Activated CD8-positive, alpha-beta memory T cell treated with anti-CD3 and anti-CD28 coated beads for 48 hours (primary cell): Measurements from ENCODE around the gene SRL.
"Not testable (repeated sequence)": the region's sequence is repeated elsewhere in the genome, so short reads cannot be mapped to it uniquely, and the experiment has no call there.

Experiments used
- DNase-seq, 3 experiments: peaks; one replicate each; pipeline ENCODE4 v3.0.0-alpha.2; 2020; ENCODE audit warnings: low read depth in 2 of 3, low spot score in 2 of 3

SRL gene

GRCh38 chr16:4227040-4227332 is 14.9 kb downstream of the SRL start:
- DNase-seq, result no peak

- DNase-seq, result no peak
These were observed 15.4 kb downstream of the SRL start for GRCh38 chr16:4226251-4227039.

GRCh38 chr16:4225075-4225474 is 16.8 kb downstream of the SRL start:
- no peak for DNase-seq

- DNase-seq, result no peak
These were observed 21.5 kb downstream of the SRL start for GRCh38 chr16:4220358-4220757.

- no peak for DNase-seq
These were observed 23.7 kb downstream of the SRL start for GRCh38 chr16:4218202-4218601.

GRCh38 chr16:4217204-4218131 is 24.4 kb downstream of the SRL start:
- no peak for DNase-seq

GRCh38 chr16:4216596-4216995 is 25.3 kb downstream of the SRL start:
- DNase-seq, result no peak

GRCh38 chr16:4215106-4215505 is 26.8 kb downstream of the SRL start:
- no peak for DNase-seq

GRCh38 chr16:4214215-4214621 is 27.7 kb downstream of the SRL start:
- no peak for DNase-seq

- DNase-seq, result no peak
These were observed 28.1 kb downstream of the SRL start for GRCh38 chr16:4213737-4214136.

GRCh38 chr16:4212934-4213296 is 29.0 kb downstream of the SRL start:
- no peak for DNase-seq

- no peak for DNase-seq
These were observed 29.5 kb downstream of the SRL start for GRCh38 chr16:4212211-4212933.

GRCh38 chr16:4211445-4212210 is 30.3 kb downstream of the SRL start:
- DNase-seq, result not testable (repeated sequence)

GRCh38 chr16:4209666-4210065 is 32.2 kb downstream of the SRL start:
- no peak for DNase-seq

GRCh38 chr16:4208341-4208751 is 33.5 kb downstream of the SRL start:
- no peak for DNase-seq

GRCh38 chr16:4207683-4208340 is 34.1 kb downstream of the SRL start:
- no peak for DNase-seq

GRCh38 chr16:4207229-4207628 is 34.7 kb downstream of the SRL start:
- DNase-seq, result no peak

- DNase-seq, result no peak
These were observed 35.2 kb downstream of the SRL start for GRCh38 chr16:4206680-4207079.

GRCh38 chr16:4205971-4206370 is 35.9 kb downstream of the SRL start:
- DNase-seq, result no peak

- no peak for DNase-seq
These were observed 37.4 kb downstream of the SRL start for GRCh38 chr16:4204521-4204920.

GRCh38 chr16:4203748-4204147 is 38.1 kb downstream of the SRL start:
- DNase-seq, result no peak
